T-helper 1 cell treated with Interleukin-12 subunit alpha and Interleukin-12 subunit beta and Interleukin-4 antibody, amounts not matched to agents 30 ng/mL and 1 ng/mL, for 36 hours (primary cell): ENCODE results near the gene MRPL52. TPM values are rescaled to one million over a fixed set of nuclear protein-coding genes. Genes with fewer than 3 reads are reported as not detected.

Source experiments
- intact Hi-C: fragments of 100-400 bp; cut with micrococcal nuclease; formaldehyde crosslinking; loops from one replicate; pipeline ENCODE4 v1.15.1; 2024
- total RNA-seq: library from RNA; stranded (reverse); gene quantifications from 2 replicates; pipeline ENCODE4 v1.2.3, GENCODE V29; 2022

The MRPL52 gene
- total RNA-seq, 1 donor from 2014 or later = 138 TPM

GRCh38 chr14:22808388-22809209 lies 21.1 kb upstream of the MRPL52 start:
- intact Hi-C loops = no loop called here

GRCh38 chr14:22811722-22812121 lies 18.0 kb upstream of the MRPL52 start:
- intact Hi-C loops = no loop called here

- intact Hi-C loops = no loop called here
Measured at GRCh38 chr14:22812744-22813143, 16.9 kb upstream of the MRPL52 start.

- intact Hi-C loops = no loop called here
Measured at GRCh38 chr14:22813145-22813544, 16.5 kb upstream of the MRPL52 start.

GRCh38 chr14:22814373-22814772 lies 15.3 kb upstream of the MRPL52 start:
- intact Hi-C loops = no loop called here

- intact Hi-C loops = no loop called here
Measured at GRCh38 chr14:22814941-22815713, 14.6 kb upstream of the MRPL52 start, which contains the start of gene SLC7A7. TSS of gene SLC7A7 (minus strand) at chr14:22815435. CDS start at chr14:22813398, 2,037 bp downstream.

- intact Hi-C loops = no loop called here
Measured at GRCh38 chr14:22819151-22819988, 10.3 kb upstream of the MRPL52 start.

GRCh38 chr14:22820731-22821130 lies 9.0 kb upstream of the MRPL52 start:
- intact Hi-C loops = loop anchor here (10.0 kb wide), 1 partner anchor 1086 kb away; no protein-coding TSS in a partner anchor

- intact Hi-C loops = loop anchor here (1.0 to 10.0 kb wide), 2 partner anchors 251 to 1087 kb away; no protein-coding TSS in a partner anchor
Measured at GRCh38 chr14:22821193-22822015, 8.3 kb upstream of the MRPL52 start.

GRCh38 chr14:22822016-22822570 lies 7.6 kb upstream of the MRPL52 start:
- intact Hi-C loops = loop anchor here (1.0 to 10.0 kb wide), 2 partner anchors 252 to 1087 kb away; no protein-coding TSS in a partner anchor

- intact Hi-C loops = loop anchor here (1.0 to 10.0 kb wide), 5 partner anchors 31 to 1088 kb away; no protein-coding TSS in a partner anchor
Measured at GRCh38 chr14:22822571-22823098, 7.1 kb upstream of the MRPL52 start.

- intact Hi-C loops = loop anchor here (10.0 kb wide), 1 partner anchor 1090 kb away; no protein-coding TSS in a partner anchor
Measured at GRCh38 chr14:22824711-22825359, 4.9 kb upstream of the MRPL52 start.

- intact Hi-C loops = loop anchor here (1.0 to 10.0 kb wide), 9 partner anchors 24 to 1094 kb away; partner anchors contain the start of genes DAD1, LRP10, OXA1L and PPP1R3E
Measured at GRCh38 chr14:22829076-22829660, 519 bp upstream of the MRPL52 start.

- intact Hi-C loops = loop anchor here (1.0 kb wide), 1 partner anchor 260 kb away; no protein-coding TSS in a partner anchor
Measured at GRCh38 chr14:22830443-22831010, 840 bp downstream of the MRPL52 start.

- intact Hi-C loops = no loop called here
Measured at GRCh38 chr14:22835505-22835904, 5.8 kb downstream of the MRPL52 start.

- intact Hi-C loops = no loop called here
Measured at GRCh38 chr14:22836301-22837113, 6.8 kb downstream of the MRPL52 start, which contains the start of gene MMP14. TSS of gene MMP14 (plus strand) at chr14:22836585. CDS start at chr14:22836818, 233 bp downstream.

GRCh38 chr14:22837114-22837749 lies 7.5 kb downstream of the MRPL52 start:
- intact Hi-C loops = no loop called here
